ENCODE measurements around the gene TBC1D1.

- no peak for TF ChIP-seq CTCF (conservative IDR thresholded peaks at IDR 0.05)
- no peak for TF ChIP-seq ZFX (IDR thresholded peaks at IDR 0.05)
These were observed 174.3 kb downstream of the TBC1D1 start for GRCh38 chr4:38065176-38065575.
